Measurements from ENCODE around the gene PLEKHM3. TPM values are rescaled to one million over a fixed set of nuclear protein-coding genes. Genes with fewer than 3 reads are reported as not detected.

The PLEKHM3 gene
- total and polyA plus RNA-seq, 4 donors: 3.0 to 18.3 (median 5.5) TPM

- H3K9me3 ChIP-seq (ENCODE audit: control insufficient read depth in 4 of 4, low read length in 3 of 4): no peaks in the 10 kb centered on the region
- no peak overlapping the region for H3K4me3 ChIP-seq (ENCODE audit: low read depth in 1 of 3, low read length in 3 of 3)
- peaks cover 2 to 21% (median 7%) of the 10 kb centered on the region in 4 donors for H3K4me1 ChIP-seq (ENCODE audit: control insufficient read depth in 4 of 4, insufficient read depth in 4 of 4, low read length in 3 of 4)
- H3K36me3 ChIP-seq (ENCODE audit: control insufficient read depth in 4 of 4, insufficient read depth in 3 of 4, low read depth in 1 of 4, low read length in 3 of 4): no peaks in the 10 kb centered on the region
- 81% methylated on average over 2 of the region's 2 CpGs for WGBS
- no peak overlapping the region for H3K27ac ChIP-seq (ENCODE audit: low read depth in 1 of 2, low read length in 2 of 2)
- H3K9ac ChIP-seq (ENCODE audit: low read depth in 1 of 2, low read length in 2 of 2): no peak overlapping the region
- DNase-seq (ENCODE audit: low spot score): no peak
- no peaks in the 10 kb centered on the region for H3K27me3 ChIP-seq (ENCODE audit: control insufficient read depth in 4 of 4, insufficient read depth in 4 of 4, low read length in 3 of 4)
- no peak for TF ChIP-seq ATF3 (IDR thresholded peaks at IDR 0.05)
Measured at GRCh38 chr2:207937823-207938222, 87.5 kb downstream of the PLEKHM3 start.

DNA sequence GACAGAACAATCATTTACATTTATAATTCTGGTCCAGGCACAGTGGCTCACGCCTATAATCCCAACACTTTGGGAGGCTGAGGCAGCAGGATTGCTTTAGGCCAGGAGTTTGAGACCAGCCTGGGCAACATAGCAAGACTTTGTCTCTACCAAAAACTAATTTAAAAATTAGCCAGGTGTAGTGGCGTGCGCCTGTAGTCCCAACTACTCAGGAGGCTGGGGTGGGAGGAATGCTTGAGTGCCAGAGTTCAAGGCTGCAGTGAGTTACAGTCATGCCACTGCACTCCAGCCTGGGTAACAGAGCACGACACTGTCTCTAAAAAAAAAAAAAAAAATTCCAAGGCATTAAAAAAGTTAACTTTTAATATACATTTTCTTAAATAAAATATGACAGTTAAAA is 88.1 kb downstream of the PLEKHM3 start:
- TF ChIP-seq FOXA1 (IDR thresholded peaks at IDR 0.05) (no peak), HNF4A (conservative IDR thresholded peaks at IDR 0.05) (peak; percentile 17 to 28)
- peaks cover 2 to 21% (median 7%) of the 10 kb centered on the region in 4 donors for H3K4me1 ChIP-seq (ENCODE audit: control insufficient read depth in 4 of 4, insufficient read depth in 4 of 4, low read length in 3 of 4)
- no peaks in the 10 kb centered on the region for H3K27me3 ChIP-seq (ENCODE audit: control insufficient read depth in 4 of 4, insufficient read depth in 4 of 4, low read length in 3 of 4)
- 58% methylated on average over 4 of the region's 4 CpGs for WGBS
- H3K27ac ChIP-seq (ENCODE audit: low read depth in 1 of 2, low read length in 2 of 2): no peak overlapping the region
- no peak overlapping the region for H3K4me3 ChIP-seq (ENCODE audit: low read depth in 1 of 3, low read length in 3 of 3)
- no peaks in the 10 kb centered on the region for H3K36me3 ChIP-seq (ENCODE audit: control insufficient read depth in 4 of 4, insufficient read depth in 3 of 4, low read depth in 1 of 4, low read length in 3 of 4)
- no peaks in the 10 kb centered on the region for H3K9me3 ChIP-seq (ENCODE audit: control insufficient read depth in 4 of 4, low read length in 3 of 4)
- DNase-seq (ENCODE audit: low spot score): no peak
- no peak overlapping the region for H3K9ac ChIP-seq (ENCODE audit: low read depth in 1 of 2, low read length in 2 of 2)

DNA sequence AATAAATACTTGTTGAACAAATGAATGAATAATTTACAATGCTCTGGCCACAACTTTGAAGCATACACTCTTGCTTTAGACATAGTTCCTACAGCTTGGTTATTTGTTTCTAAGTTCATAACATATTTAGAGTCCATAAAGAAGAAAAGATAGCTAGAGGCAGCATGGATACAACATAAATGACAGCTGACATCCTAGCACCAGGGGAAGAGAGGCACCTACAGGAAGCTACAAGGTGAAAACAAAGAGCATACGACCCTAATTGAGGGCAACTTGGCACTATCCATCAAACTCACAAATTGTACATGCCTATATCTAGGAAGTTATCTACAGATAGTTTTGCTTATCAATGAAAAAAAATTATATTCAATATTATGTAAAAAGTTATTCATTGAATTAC is 88.9 kb downstream of the PLEKHM3 start:
- H3K36me3 ChIP-seq (ENCODE audit: control insufficient read depth in 4 of 4, insufficient read depth in 3 of 4, low read depth in 1 of 4, low read length in 3 of 4): no peaks in the 10 kb centered on the region
- no peak for DNase-seq (ENCODE audit: low spot score)
- peak overlapping the region; percentile 80 to 86 for H3K27ac ChIP-seq (ENCODE audit: low read depth in 1 of 2, low read length in 2 of 2)
- H3K4me1 ChIP-seq (ENCODE audit: control insufficient read depth in 4 of 4, insufficient read depth in 4 of 4, low read length in 3 of 4): peaks cover 2 to 21% (median 7%) of the 10 kb centered on the region in 4 donors
- H3K9me3 ChIP-seq (ENCODE audit: control insufficient read depth in 4 of 4, low read length in 3 of 4): no peaks in the 10 kb centered on the region
- no peak overlapping the region for H3K4me3 ChIP-seq (ENCODE audit: low read depth in 1 of 3, low read length in 3 of 3)
- 55% methylated on average over 1 of the region's 1 CpG for WGBS
- peak overlapping the region in 1 of 2 donors; percentile 33 for H3K9ac ChIP-seq (ENCODE audit: low read depth in 1 of 2, low read length in 2 of 2)
- H3K27me3 ChIP-seq (ENCODE audit: control insufficient read depth in 4 of 4, insufficient read depth in 4 of 4, low read length in 3 of 4): no peaks in the 10 kb centered on the region
- TF ChIP-seq RAD21 (IDR thresholded peaks at IDR 0.05) (no peak), SP1 (IDR thresholded peaks at IDR 0.05) (no peak), YY1 (IDR thresholded peaks at IDR 0.05) (no peak), FOXA1 (IDR thresholded peaks at IDR 0.05) (no peak), HNF4A (conservative IDR thresholded peaks at IDR 0.05) (no peak), RXRA (IDR thresholded peaks at IDR 0.05) (no peak), TAF1 (conservative IDR thresholded peaks at IDR 0.05) (no peak), EGR1 (IDR thresholded peaks at IDR 0.05; ENCODE audit: low read depth in 2 of 2) (no peak), FOXA2 (IDR thresholded peaks at IDR 0.05) (no peak), NR2F2 (IDR thresholded peaks at IDR 0.05) (no peak), GABPA (IDR thresholded peaks at IDR 0.05 in 1 of 2, conservative IDR thresholded peaks at IDR 0.05 in 1 of 2) (no peak), JUND (IDR thresholded peaks at IDR 0.05) (no peak), ATF3 (IDR thresholded peaks at IDR 0.05) (no peak), HNF4G (IDR thresholded peaks at IDR 0.05) (no peak)
- TF ChIP-seq, protein P1, sequence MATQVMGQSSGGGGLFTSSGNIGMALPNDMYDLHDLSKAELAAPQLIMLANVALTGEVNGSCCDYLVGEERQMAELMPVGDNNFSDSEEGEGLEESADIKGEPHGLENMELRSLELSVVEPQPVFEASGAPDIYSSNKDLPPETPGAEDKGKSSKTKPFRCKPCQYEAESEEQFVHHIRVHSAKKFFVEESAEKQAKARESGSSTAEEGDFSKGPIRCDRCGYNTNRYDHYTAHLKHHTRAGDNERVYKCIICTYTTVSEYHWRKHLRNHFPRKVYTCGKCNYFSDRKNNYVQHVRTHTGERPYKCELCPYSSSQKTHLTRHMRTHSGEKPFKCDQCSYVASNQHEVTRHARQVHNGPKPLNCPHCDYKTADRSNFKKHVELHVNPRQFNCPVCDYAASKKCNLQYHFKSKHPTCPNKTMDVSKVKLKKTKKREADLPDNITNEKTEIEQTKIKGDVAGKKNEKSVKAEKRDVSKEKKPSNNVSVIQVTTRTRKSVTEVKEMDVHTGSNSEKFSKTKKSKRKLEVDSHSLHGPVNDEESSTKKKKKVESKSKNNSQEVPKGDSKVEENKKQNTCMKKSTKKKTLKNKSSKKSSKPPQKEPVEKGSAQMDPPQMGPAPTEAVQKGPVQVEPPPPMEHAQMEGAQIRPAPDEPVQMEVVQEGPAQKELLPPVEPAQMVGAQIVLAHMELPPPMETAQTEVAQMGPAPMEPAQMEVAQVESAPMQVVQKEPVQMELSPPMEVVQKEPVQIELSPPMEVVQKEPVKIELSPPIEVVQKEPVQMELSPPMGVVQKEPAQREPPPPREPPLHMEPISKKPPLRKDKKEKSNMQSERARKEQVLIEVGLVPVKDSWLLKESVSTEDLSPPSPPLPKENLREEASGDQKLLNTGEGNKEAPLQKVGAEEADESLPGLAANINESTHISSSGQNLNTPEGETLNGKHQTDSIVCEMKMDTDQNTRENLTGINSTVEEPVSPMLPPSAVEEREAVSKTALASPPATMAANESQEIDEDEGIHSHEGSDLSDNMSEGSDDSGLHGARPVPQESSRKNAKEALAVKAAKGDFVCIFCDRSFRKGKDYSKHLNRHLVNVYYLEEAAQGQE (IDR thresholded peaks at IDR 0.05): no peak
- TF ChIP-seq, protein P2, sequence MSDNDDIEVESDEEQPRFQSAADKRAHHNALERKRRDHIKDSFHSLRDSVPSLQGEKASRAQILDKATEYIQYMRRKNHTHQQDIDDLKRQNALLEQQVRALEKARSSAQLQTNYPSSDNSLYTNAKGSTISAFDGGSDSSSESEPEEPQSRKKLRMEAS (IDR thresholded peaks at IDR 0.05): no peak
- TF ChIP-seq, protein P3, sequence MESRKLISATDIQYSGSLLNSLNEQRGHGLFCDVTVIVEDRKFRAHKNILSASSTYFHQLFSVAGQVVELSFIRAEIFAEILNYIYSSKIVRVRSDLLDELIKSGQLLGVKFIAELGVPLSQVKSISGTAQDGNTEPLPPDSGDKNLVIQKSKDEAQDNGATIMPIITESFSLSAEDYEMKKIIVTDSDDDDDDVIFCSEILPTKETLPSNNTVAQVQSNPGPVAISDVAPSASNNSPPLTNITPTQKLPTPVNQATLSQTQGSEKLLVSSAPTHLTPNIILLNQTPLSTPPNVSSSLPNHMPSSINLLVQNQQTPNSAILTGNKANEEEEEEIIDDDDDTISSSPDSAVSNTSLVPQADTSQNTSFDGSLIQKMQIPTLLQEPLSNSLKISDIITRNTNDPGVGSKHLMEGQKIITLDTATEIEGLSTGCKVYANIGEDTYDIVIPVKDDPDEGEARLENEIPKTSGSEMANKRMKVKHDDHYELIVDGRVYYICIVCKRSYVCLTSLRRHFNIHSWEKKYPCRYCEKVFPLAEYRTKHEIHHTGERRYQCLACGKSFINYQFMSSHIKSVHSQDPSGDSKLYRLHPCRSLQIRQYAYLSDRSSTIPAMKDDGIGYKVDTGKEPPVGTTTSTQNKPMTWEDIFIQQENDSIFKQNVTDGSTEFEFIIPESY (IDR thresholded peaks at IDR 0.05): no peak
- TF ChIP-seq, protein P4, sequence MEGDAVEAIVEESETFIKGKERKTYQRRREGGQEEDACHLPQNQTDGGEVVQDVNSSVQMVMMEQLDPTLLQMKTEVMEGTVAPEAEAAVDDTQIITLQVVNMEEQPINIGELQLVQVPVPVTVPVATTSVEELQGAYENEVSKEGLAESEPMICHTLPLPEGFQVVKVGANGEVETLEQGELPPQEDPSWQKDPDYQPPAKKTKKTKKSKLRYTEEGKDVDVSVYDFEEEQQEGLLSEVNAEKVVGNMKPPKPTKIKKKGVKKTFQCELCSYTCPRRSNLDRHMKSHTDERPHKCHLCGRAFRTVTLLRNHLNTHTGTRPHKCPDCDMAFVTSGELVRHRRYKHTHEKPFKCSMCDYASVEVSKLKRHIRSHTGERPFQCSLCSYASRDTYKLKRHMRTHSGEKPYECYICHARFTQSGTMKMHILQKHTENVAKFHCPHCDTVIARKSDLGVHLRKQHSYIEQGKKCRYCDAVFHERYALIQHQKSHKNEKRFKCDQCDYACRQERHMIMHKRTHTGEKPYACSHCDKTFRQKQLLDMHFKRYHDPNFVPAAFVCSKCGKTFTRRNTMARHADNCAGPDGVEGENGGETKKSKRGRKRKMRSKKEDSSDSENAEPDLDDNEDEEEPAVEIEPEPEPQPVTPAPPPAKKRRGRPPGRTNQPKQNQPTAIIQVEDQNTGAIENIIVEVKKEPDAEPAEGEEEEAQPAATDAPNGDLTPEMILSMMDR (IDR thresholded peaks at IDR 0.05; ENCODE audit: low read depth, low read length, missing input control): no peak

Measured in liver (tissue), 9 donors.